ENCODE data around the gene NRP2.

- TF ChIP-seq GLIS3 (CRISPR knock-in tag; IDR thresholded peaks at IDR 0.05): no peak
- no peak for TF ChIP-seq BACH2 (CRISPR knock-in tag; IDR thresholded peaks at IDR 0.05; ENCODE audit: borderline replicate concordance)
- TF ChIP-seq POU6F1 (CRISPR knock-in tag; IDR thresholded peaks at IDR 0.05; ENCODE audit: borderline replicate concordance, low read depth): no peak
- no peak for TF ChIP-seq ARNTL (CRISPR knock-in tag; IDR thresholded peaks at IDR 0.05; ENCODE audit: borderline replicate concordance, low read depth)
- TF ChIP-seq ZFP3 (CRISPR knock-in tag; IDR thresholded peaks at IDR 0.05): no peak
- TF ChIP-seq RARB (CRISPR knock-in tag; IDR thresholded peaks at IDR 0.05): no peak
- TF ChIP-seq OSR1 (CRISPR knock-in tag; IDR thresholded peaks at IDR 0.05): no peak
- no peak for TF ChIP-seq ZNF8 (CRISPR knock-in tag; IDR thresholded peaks at IDR 0.05)
- no peak for TF ChIP-seq CREB5 (CRISPR knock-in tag; IDR thresholded peaks at IDR 0.05; ENCODE audit: low read depth)
- no peak for TF ChIP-seq PPARA (CRISPR knock-in tag; IDR thresholded peaks at IDR 0.05; ENCODE audit: borderline replicate concordance)
Measured at GRCh38 chr2:205721057-205721449, 38.8 kb downstream of the NRP2 start.
